Cerebellar nuclear complex (tissue), 1 donor: Measurements from ENCODE around the gene UCHL5.
"Not testable (repeated sequence)": the region's sequence is repeated elsewhere in the genome, so short reads cannot be mapped to it uniquely, and the experiment has no call there.

Experiments used
- DNase-seq, 2 experiments: peaks; one replicate each; lab custom pipeline; 2025; lab: John Stamatoyannopoulos, UW

UCHL5 gene

GRCh38 chr1:193013005-193013404, 46.2 kb downstream of the UCHL5 start:
- DNase-seq = no peak

GRCh38 chr1:193011406-193011805, 47.8 kb downstream of the UCHL5 start:
- no peak for DNase-seq

- no peak for DNase-seq
Observed at GRCh38 chr1:193009501-193009900, 49.7 kb downstream of the UCHL5 start.

- DNase-seq = no peak
Observed at GRCh38 chr1:193005785-193006184, 53.4 kb downstream of the UCHL5 start.

- no peak for DNase-seq
Observed at GRCh38 chr1:192998536-192998935, 60.6 kb downstream of the UCHL5 start.

- DNase-seq = no peak
Observed at GRCh38 chr1:192994141-192994540, 65.0 kb downstream of the UCHL5 start.

GRCh38 chr1:192993426-192994085, 65.6 kb downstream of the UCHL5 start:
- DNase-seq = no peak

GRCh38 chr1:192986748-192987334, 72.3 kb downstream of the UCHL5 start:
- DNase-seq = not testable (repeated sequence)

- no peak for DNase-seq
Observed at GRCh38 chr1:192986110-192986747, 72.9 kb downstream of the UCHL5 start.

GRCh38 chr1:192984080-192984479, 75.1 kb downstream of the UCHL5 start:
- no peak for DNase-seq

GRCh38 chr1:192983349-192983980, 75.7 kb downstream of the UCHL5 start:
- DNase-seq = no peak

- no peak for DNase-seq
Observed at GRCh38 chr1:192980856-192981255, 78.3 kb downstream of the UCHL5 start.

GRCh38 chr1:192980334-192980733, 78.8 kb downstream of the UCHL5 start:
- not testable (repeated sequence) for DNase-seq

GRCh38 chr1:192979542-192979941, 79.6 kb downstream of the UCHL5 start:
- no peak for DNase-seq

GRCh38 chr1:192978195-192978710, 80.9 kb downstream of the UCHL5 start:
- no peak for DNase-seq

GRCh38 chr1:192977089-192977706, 82.0 kb downstream of the UCHL5 start:
- DNase-seq = no peak

- DNase-seq = no peak
Observed at GRCh38 chr1:192976576-192976975, 82.6 kb downstream of the UCHL5 start.

- no peak for DNase-seq
Observed at GRCh38 chr1:192974701-192975100, 84.5 kb downstream of the UCHL5 start.

GRCh38 chr1:192973988-192974387, 85.2 kb downstream of the UCHL5 start:
- DNase-seq = no peak

- no peak for DNase-seq
Observed at GRCh38 chr1:192973202-192973601, 86.0 kb downstream of the UCHL5 start.

GRCh38 chr1:192969091-192969490, 90.1 kb downstream of the UCHL5 start:
- DNase-seq = no peak

- no peak for DNase-seq
Observed at GRCh38 chr1:192968323-192968722, 90.8 kb downstream of the UCHL5 start.
